ENCODE measurements around the gene ERN2. TPM values are rescaled to one million over a fixed set of nuclear protein-coding genes. Genes with fewer than 3 reads are reported as not detected.

Gene ERN2
- total and polyA plus RNA-seq, 2 of the 13 experiments (the other 11 are each of a cell fraction or from before 2014, with no cell fraction given): 2.2 to 3.5 TPM

GRCh38 chr16:23704772-23705516 is 8.1 kb downstream of the ERN2 start (continued):
- peak; percentile 53; the same call in 1 of the 2 replicates for TF ChIP-seq ZNF609 (CRISPR knock-in tag; IDR thresholded peaks at IDR 0.05; ENCODE audit: borderline replicate concordance)
- peak; percentile 64; the same call in 1 of the 2 replicates for TF ChIP-seq HHEX (CRISPR knock-in tag; IDR thresholded peaks at IDR 0.05)
- TF ChIP-seq USF2 (IDR thresholded peaks at IDR 0.05; ENCODE audit: low read depth, low read length): 0 out of 2 replicates have a peak, but pooled peaks have one; percentile 39
- no peak for TF ChIP-seq USF2 (CRISPR knock-in tag; IDR thresholded peaks at IDR 0.05; ENCODE audit: borderline replicate concordance)
- peak; percentile 34; the same call in 1 of the 2 replicates for TF ChIP-seq ZNF597 (CRISPR knock-in tag; IDR thresholded peaks at IDR 0.05)
- peak; percentile 41 for TF ChIP-seq TBL1XR1 (IDR thresholded peaks at IDR 0.05; ENCODE audit: borderline replicate concordance, low read length, partially characterized antibody)
- peak; percentile 70; the same call in 1 of the 2 replicates for TF ChIP-seq NRL (CRISPR knock-in tag; IDR thresholded peaks at IDR 0.05; ENCODE audit: borderline replicate concordance)
- TF ChIP-seq MNT (IDR thresholded peaks at IDR 0.05): no peak
- no peak for TF ChIP-seq RORA (CRISPR knock-in tag; IDR thresholded peaks at IDR 0.05)
- TF ChIP-seq POGZ (CRISPR knock-in tag; IDR thresholded peaks at IDR 0.05): no peak
- no peak for TF ChIP-seq RNF219 (CRISPR knock-in tag; IDR thresholded peaks at IDR 0.05)
- TF ChIP-seq ZNF280B (CRISPR knock-in tag; IDR thresholded peaks at IDR 0.05; ENCODE audit: borderline replicate concordance): 0 out of 2 replicates have a peak, but pooled peaks have one; percentile 34

All from HepG2 (cell line).